RWPE1 (cell line): ENCODE data around the gene HPS4.

ENCODE experiments used
- CTCF ChIA-PET: fragments of 350-600 bp; sonication (Branson Sonifier 250); formaldehyde crosslinking; extraction: SDS; loops from one replicate; lab custom pipeline; 2021; lab: Yijun Ruan, JAX
- POLR2A ChIA-PET: fragments of 400-600 bp; formaldehyde crosslinking; extraction: SDS; loops from one replicate; lab custom pipeline; 2020; ENCODE audit warnings: antibody characterized with exemption; ENCODE audit not compliant: low non-redundant PET; lab: Yijun Ruan, JAX
- DNase-seq: peaks from one replicate; pipeline ENCODE4 v3.0.0; 2012; ENCODE audit warnings: low spot score
- H3K27ac ChIP-seq: fragments of 450-650 bp; 2 replicates; pipeline ENCODE4 v1.5.1; 2017
- TF ChIP-seq, protein P1 (sequence below): fragments of 450-650 bp; conservative IDR thresholded peaks from 2 replicates; pipeline ENCODE4 v1.5.1; 2017; ENCODE audit warnings: low read depth, mild to moderate bottlenecking

The HPS4 gene

DNA sequence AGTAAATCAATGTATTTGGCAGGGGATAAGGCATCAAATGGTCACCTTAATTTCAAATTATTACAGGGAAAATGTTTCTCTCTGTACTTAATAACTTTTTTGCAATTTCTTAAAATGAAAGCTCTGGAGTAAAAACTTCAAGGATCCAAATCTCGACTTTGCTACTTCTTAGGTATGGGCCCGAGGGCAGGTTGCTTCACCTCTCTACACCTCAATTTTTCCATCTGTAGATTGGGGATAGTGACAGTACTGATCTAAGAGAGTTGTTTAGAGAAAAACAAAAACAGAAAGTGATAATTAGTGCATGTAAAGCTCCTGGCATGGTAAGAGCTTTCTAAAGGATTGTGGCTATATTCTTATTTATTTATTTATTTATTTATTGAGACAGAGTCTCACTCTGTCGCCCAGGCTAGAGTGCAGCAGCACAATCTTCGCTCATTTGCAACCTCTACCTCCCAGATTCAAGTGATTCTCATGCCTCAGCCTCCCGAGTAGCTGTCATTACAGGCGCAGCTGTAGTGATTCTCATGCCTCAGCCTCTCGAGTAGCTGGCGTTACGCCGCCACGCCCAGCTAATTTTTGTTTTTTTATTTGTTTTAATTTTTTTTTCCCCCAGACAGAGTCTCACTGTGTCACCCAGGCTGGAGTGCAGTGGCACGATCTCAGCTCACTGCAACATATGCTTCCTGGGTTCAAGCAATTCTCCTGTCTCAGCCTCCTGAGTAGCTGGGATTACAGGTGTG, 31.0 kb upstream of the HPS4 start:
- TF ChIP-seq, protein P1, sequence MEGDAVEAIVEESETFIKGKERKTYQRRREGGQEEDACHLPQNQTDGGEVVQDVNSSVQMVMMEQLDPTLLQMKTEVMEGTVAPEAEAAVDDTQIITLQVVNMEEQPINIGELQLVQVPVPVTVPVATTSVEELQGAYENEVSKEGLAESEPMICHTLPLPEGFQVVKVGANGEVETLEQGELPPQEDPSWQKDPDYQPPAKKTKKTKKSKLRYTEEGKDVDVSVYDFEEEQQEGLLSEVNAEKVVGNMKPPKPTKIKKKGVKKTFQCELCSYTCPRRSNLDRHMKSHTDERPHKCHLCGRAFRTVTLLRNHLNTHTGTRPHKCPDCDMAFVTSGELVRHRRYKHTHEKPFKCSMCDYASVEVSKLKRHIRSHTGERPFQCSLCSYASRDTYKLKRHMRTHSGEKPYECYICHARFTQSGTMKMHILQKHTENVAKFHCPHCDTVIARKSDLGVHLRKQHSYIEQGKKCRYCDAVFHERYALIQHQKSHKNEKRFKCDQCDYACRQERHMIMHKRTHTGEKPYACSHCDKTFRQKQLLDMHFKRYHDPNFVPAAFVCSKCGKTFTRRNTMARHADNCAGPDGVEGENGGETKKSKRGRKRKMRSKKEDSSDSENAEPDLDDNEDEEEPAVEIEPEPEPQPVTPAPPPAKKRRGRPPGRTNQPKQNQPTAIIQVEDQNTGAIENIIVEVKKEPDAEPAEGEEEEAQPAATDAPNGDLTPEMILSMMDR = no peak
- DNase-seq = no peak
- ChIA-PET POLR2A (no interaction called here), CTCF (no interaction called here)
- no peak overlapping the region for H3K27ac ChIP-seq

DNA sequence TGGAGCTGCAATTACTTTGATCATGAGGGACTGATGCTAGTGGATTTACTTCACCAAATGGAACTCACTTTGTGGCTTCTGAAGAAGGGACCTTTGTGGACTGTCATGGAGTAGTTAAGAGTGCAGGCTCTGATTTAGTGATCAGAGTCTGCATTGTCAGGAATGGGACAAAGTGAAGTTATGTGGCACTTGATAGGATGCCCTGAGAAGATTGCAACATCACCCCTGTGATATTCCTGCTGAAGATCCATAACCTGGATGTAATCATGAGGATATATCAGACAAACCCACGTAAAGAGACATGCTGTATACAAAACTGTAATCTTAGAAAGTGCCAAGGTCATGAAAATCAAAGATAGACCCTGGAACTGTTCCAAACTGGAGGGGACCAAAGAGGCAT, 30.3 kb upstream of the HPS4 start:
- ChIA-PET POLR2A (no interaction called here), CTCF (no interaction called here)
- H3K27ac ChIP-seq = no peak overlapping the region
- TF ChIP-seq, protein P1 = no peak
- no peak for DNase-seq

DNA sequence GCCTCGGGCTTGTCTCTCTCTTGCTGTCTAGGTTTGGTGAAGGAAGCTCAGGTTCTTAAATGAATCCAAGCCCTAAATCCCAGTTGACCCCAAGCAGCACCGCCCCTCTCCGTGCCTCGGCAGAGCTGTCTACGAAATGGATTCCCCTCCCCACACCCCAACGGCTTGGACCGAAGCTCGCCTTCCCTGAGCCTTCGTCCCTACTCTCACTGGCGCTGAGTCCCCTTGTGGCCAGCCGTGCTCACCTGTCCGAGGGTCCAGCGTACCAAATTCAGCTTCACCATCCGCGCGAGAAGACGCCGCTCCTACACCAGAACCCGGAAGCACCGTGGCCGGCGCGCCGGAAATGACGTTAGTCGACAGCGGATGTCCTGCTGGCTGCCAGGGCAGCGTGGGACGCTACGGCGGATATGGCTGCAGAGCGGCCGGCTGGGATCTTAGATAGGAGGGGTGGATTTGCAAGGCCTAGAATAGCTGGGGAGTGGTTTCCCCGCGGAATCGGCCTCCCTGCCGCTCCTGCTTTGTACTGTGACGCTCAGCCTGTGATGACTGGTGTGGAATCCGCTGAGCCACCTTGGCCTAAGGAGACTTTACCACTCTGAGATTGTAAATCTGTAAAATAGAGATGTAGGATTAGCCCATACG, 28.7 kb upstream of the HPS4 start, which contains the start of gene TFIP11:
Gene TFIP11 (minus strand): TSS at position 325 of the 645 bp plus-strand sequence. CDS start 2,201 bp downstream, outside the sequence.
- ChIA-PET CTCF (interaction anchor here (0.6 kb wide), 1 partner anchor 1267 kb away, joined by 3 read pairs; no protein-coding TSS in a partner anchor), POLR2A (no interaction called here)
- H3K27ac ChIP-seq = peak within 1 kb of the TSS; percentile 65
- TF ChIP-seq, protein P1 = no peak
- DNase-seq = peak; percentile 86

DNA sequence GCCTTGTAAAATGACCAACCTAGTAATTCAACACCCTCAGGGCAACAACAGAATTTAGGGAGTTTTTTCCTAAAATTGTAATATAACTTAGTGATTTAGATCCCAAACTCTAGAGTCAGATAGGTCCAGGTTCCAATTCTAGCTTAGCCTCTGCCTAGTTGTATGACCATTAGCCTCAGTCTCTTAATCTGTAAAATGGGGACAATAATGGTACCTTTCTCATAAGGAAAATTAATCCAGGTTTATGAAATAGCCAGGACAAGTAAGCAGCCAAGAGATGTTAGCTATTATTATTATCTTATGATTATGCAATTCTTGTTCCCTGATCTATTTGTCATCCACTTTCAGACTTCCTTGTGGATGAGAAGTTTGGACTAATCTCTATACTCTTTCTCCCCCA, 24.6 kb upstream of the HPS4 start:
- POLR2A ChIA-PET = no interaction called here
- DNase-seq = no peak
- TF ChIP-seq, protein P1 = no peak
- CTCF ChIA-PET = no interaction called here
- no peak overlapping the region for H3K27ac ChIP-seq

DNA sequence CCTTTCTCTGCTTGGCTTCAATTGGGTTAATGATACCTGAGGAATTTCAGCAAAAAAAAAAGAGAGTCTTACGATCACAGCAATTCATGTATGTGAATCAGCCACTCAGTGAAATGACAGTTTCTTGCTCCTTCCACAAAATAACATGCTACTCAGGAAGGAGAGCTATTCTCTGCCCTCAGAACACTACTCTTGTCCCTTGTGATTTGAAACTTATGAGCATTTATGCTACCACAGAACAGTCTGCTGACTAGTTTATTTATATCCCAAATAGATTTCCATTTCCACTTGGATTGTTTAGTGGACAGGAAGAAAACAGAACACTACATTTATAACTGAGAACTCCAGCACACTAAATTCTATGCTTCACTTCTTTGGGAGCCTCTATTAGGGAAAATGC, 20.2 kb upstream of the HPS4 start:
- POLR2A ChIA-PET = interaction anchor here (0.6 kb wide), 1 partner anchor 121 kb away, joined by 6 read pairs; no protein-coding TSS in a partner anchor
- CTCF ChIA-PET = interaction anchor here (0.7 kb wide), 1 partner anchor 52 kb away, joined by 3 read pairs; no protein-coding TSS in a partner anchor
- DNase-seq = no peak
- TF ChIP-seq, protein P1 = no peak
- H3K27ac ChIP-seq = no peak overlapping the region
